ENCODE measurements around the gene ACSS1.

ACSS1 gene

GRCh38 chr20:24977336-24977735 is 80.6 kb downstream of the ACSS1 start:
- TF ChIP-seq EZH2phosphoT487 (IDR thresholded peaks at IDR 0.05; ENCODE audit: borderline replicate concordance, low read length), result no peak
- no peak for TF ChIP-seq CTCF (IDR thresholded peaks at IDR 0.05; ENCODE audit: low read depth, low read length, poor library complexity, severe bottlenecking)
- Histone ChIP-seq H3K36me3 (ENCODE audit: control insufficient read depth, low read length) (peaks cover 72% of the 10 kb centered on the region), H3F3A (ENCODE audit: control insufficient read depth, insufficient read depth) (no peaks in the 10 kb centered on the region), H4K20me1 (ENCODE audit: control insufficient read depth, insufficient read depth, low read depth, low read length) (no peaks in the 10 kb centered on the region), H3K4me3 (ENCODE audit: low read length) (no peak overlapping the region), H3K9me3 (ENCODE audit: control insufficient read depth, insufficient read depth, low read length) (peaks cover 6% of the 10 kb centered on the region; the same call in 1 of the 2 replicates), H3K27me3 (ENCODE audit: control insufficient read depth, low read length) (no peaks in the 10 kb centered on the region), H3K4me1 (ENCODE audit: control insufficient read depth, low read length) (no peaks in the 10 kb centered on the region), H3K4me2 (ENCODE audit: low read length) (no peak overlapping the region), H3K27ac (ENCODE audit: low read depth, low read length) (no peak overlapping the region), H3K9me2 (replicated peaks; ENCODE audit: control insufficient read depth, low read length) (no peaks in the 10 kb centered on the region), H3K79me2 (ENCODE audit: control insufficient read depth, low read length) (peaks cover 7% of the 10 kb centered on the region; the same call in 1 of the 2 replicates)

- H3K9me3 ChIP-seq (ENCODE audit: control insufficient read depth, insufficient read depth, low read length), result peaks cover 2% of the 10 kb centered on the region; the same call in 1 of the 2 replicates
- no peaks in the 10 kb centered on the region; the same call in 1 of the 2 replicates for H4K20me1 ChIP-seq (ENCODE audit: control insufficient read depth, insufficient read depth, low read depth, low read length)
- no peaks in the 10 kb centered on the region for H3K9me2 ChIP-seq (replicated peaks; ENCODE audit: control insufficient read depth, low read length)
- no peak overlapping the region for H3K4me2 ChIP-seq (ENCODE audit: low read length)
- H3K27ac ChIP-seq (ENCODE audit: low read depth, low read length), result no peak overlapping the region
- no peak overlapping the region for H3K4me3 ChIP-seq (ENCODE audit: low read length)
- no peaks in the 10 kb centered on the region; the same call in 1 of the 2 replicates for H3K79me2 ChIP-seq (ENCODE audit: control insufficient read depth, low read length)
- no peaks in the 10 kb centered on the region for H3F3A ChIP-seq (ENCODE audit: control insufficient read depth, insufficient read depth)
- H3K36me3 ChIP-seq (ENCODE audit: control insufficient read depth, low read length), result peaks cover 60% of the 10 kb centered on the region
- no peaks in the 10 kb centered on the region for H3K4me1 ChIP-seq (ENCODE audit: control insufficient read depth, low read length)
- TF ChIP-seq CTCF (IDR thresholded peaks at IDR 0.05; ENCODE audit: low read depth, low read length, poor library complexity, severe bottlenecking) (no peak), EZH2phosphoT487 (IDR thresholded peaks at IDR 0.05; ENCODE audit: borderline replicate concordance, low read length) (no peak)
- H3K27me3 ChIP-seq (ENCODE audit: control insufficient read depth, low read length), result no peaks in the 10 kb centered on the region
Measured at GRCh38 chr20:24972341-24972740, 85.6 kb downstream of the ACSS1 start.

GRCh38 chr20:24971376-24972101 is 86.4 kb downstream of the ACSS1 start:
- Histone ChIP-seq H3K27ac (ENCODE audit: low read depth, low read length) (no peak overlapping the region), H3K9me2 (replicated peaks; ENCODE audit: control insufficient read depth, low read length) (no peaks in the 10 kb centered on the region), H3K4me3 (ENCODE audit: low read length) (no peak overlapping the region), H3K36me3 (ENCODE audit: control insufficient read depth, low read length) (peaks cover 54% of the 10 kb centered on the region), H3F3A (ENCODE audit: control insufficient read depth, insufficient read depth) (no peaks in the 10 kb centered on the region), H3K4me1 (ENCODE audit: control insufficient read depth, low read length) (no peaks in the 10 kb centered on the region), H3K9me3 (ENCODE audit: control insufficient read depth, insufficient read depth, low read length) (peaks cover 2% of the 10 kb centered on the region; the same call in 1 of the 2 replicates), H3K79me2 (ENCODE audit: control insufficient read depth, low read length) (no peaks in the 10 kb centered on the region; the same call in 1 of the 2 replicates), H3K27me3 (ENCODE audit: control insufficient read depth, low read length) (no peaks in the 10 kb centered on the region), H3K4me2 (ENCODE audit: low read length) (no peak overlapping the region), H4K20me1 (ENCODE audit: control insufficient read depth, insufficient read depth, low read depth, low read length) (no peaks in the 10 kb centered on the region; the same call in 1 of the 2 replicates)
- TF ChIP-seq CTCF (IDR thresholded peaks at IDR 0.05; ENCODE audit: low read depth, low read length, poor library complexity, severe bottlenecking) (no peak), EZH2phosphoT487 (IDR thresholded peaks at IDR 0.05; ENCODE audit: borderline replicate concordance, low read length) (no peak)

Data from DOHH2 (cell line).